GM12874 (cell line): ENCODE measurements around the gene NPTN.

ENCODE experiments used
- CTCF ChIP-seq: IDR thresholded peaks from 2 replicates; pipeline ENCODE4 v1.5.1; 2011; ENCODE audit warnings: low read depth, mild to moderate bottlenecking, control low read depth, low read length, moderate library complexity; ENCODE audit not compliant: insufficient read depth

The NPTN gene

GRCh38 chr15:73633111-73633990, at the start of gene NPTN:
Gene NPTN (minus strand): TSS chr15:73633389. CDS start chr15:73633215, 174 bp downstream.
- no peak for TF ChIP-seq CTCF

- no peak for TF ChIP-seq CTCF
These were observed 49.5 kb upstream of the NPTN start for GRCh38 chr15:73682600-73683090.

GRCh38 chr15:73681856-73682599, 48.8 kb upstream of the NPTN start:
- TF ChIP-seq CTCF = no peak

GRCh38 chr15:73681063-73681462, 47.9 kb upstream of the NPTN start:
- no peak for TF ChIP-seq CTCF

- no peak for TF ChIP-seq CTCF
These were observed 47.4 kb upstream of the NPTN start for GRCh38 chr15:73680549-73680948.

- no peak for TF ChIP-seq CTCF
These were observed 46.8 kb upstream of the NPTN start for GRCh38 chr15:73679964-73680363.

- TF ChIP-seq CTCF = no peak
These were observed 46.0 kb upstream of the NPTN start for GRCh38 chr15:73679180-73679579.
